HG03432 (cell line): ENCODE measurements around the gene HS6ST1.

ENCODE experiments used
- ATAC-seq: cut with Tn5 transposase; IDR thresholded peaks from one replicate; pipeline ENCODE4 v1.9.1; 2021; ENCODE audit warnings: mild to moderate bottlenecking, moderate library complexity; ENCODE audit not compliant: unreplicated experiment

The HS6ST1 gene

GRCh38 chr2:128350736-128351135 lies 32.1 kb upstream of the HS6ST1 start:
- no peak for ATAC-seq

DNA sequence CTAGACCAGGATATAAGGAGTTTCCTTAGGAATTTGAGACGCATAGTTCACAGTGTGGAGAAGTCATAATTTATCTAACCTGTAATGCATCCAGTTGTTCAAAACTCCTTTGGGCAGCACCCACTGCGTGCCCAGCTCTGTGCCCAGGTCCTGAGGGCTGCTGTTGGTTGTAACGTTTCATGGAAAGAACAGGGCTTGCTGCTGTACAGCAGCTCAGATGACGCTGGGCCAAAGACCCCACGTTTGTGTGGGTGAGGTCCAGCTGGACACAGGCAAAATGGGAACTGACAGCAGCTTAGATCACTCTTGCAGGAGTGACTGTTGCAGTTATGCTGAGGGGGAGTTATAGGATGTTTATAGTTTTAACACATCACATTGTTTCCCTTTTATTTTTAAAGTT lies 30.0 kb upstream of the HS6ST1 start:
- no peak for ATAC-seq

DNA sequence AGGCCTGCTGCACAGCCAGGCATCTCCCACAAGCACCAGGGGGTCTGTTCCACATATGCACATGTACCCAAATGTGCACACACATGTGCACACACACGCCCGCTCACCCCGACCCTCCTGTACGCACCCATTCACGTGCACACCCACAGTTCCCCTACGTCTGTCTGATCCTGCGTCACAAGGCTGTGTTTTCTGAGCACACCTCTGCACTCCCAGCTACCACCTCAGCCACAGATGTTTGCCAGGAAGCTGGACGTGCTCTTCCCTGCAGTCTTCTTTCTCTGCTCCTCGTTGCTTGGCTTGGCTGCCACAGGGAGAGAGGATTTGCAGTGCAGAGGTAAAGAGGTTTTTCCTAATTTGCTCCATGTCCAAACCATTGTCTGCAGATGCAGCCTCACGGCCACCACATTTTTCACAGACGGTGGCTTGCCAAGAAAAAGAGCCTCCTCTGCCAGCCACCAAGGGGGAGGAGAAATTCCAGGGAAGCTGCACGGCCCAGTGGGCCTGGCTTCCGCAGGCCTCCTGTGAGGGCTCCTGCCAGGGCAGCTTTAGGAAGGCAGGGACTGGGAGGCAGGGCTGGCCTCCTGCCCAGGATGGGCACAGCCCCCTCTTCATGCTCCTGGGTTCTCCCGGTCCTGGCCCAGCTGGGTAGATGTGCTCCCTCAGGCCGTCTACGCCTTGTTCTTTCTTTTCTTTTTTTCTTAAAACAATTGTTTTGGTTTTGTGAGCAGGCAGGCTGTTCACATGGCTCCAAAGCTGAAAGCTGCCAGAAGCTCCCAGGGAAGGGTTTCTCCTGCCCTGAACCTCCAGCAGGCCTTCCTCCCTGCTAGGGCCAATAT lies 29.3 kb upstream of the HS6ST1 start:
- ATAC-seq, result no peak

GRCh38 chr2:128347171-128347558 lies 28.5 kb upstream of the HS6ST1 start:
- no peak for ATAC-seq

DNA sequence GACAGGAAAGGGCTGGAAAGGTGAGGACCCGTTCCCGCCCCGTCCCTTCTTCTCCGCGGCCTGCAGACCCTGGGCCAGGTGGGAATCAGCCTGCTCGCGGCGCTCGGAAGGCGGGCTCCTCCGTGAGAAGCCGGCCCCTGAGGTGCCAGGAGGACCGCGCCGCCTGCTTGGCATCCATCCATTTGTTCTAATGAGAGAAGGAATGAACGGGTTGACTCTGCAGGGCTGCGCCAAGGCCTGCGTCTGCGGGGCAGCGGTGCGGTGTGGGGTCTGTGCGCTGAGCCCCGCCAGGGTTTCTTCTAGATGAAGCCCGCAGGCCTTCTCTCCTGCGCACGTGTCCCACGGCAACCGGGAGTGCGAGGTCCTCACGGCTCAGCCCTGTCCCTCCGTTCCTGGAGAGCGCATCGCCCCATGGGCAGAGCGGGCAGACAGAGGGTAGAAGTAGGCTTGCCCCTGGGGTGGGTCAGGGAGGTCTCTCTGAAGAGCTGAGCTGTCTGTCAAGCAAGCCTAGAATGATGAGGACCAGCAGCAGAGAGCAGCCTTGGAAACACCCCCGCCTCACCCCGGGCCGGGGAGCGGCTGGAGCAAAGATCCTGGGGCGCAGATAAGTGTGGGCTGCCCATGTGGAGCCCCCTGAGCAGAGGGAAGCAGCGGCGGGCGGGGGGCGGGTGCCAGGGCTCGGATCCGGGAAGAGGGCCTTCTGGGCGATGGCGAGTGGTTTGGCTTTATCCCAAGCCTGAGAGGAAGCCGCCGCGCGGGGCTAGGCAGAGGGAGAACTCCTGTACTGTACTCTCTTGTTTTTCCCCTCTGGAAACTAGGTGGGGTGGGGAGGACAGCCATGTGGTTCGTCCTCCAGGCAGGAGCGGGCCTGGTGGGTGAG lies 27.9 kb upstream of the HS6ST1 start:
- ATAC-seq, result no peak

DNA sequence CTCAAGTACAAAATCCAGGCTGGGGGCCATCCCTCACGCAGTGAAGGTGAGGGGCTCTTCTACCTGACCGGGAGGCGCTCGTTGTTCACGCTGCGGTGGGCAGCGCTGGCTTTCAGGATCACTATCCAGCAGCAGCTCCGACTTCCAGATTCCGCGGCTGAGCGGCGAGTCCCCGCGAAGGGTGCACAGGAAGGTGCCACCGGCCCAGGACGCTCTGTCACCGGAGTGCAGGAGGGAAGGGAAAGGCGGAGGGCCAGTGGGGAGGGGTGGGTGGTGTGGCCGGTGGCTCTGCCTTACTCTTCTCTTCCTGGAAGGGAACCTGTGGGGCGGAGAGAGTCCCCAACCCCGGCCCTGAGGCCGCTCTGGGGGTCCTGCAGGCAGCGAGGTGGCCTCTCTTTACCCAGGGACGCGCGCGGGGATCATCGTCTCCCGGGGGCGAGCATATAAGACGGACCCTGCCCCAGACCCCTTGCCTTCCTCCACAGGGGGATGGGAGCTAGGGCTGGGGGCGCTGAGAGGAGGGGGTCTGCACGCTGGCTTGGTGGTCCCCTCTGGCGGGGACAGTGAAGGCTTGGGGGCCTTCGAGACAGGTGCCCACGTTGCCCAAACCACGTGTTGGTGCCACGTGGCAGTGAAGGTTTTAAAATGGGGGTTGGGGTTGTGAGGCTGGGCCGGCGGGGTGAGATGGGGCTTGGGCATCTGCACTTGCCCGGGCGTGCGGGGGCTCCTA lies 26.9 kb upstream of the HS6ST1 start:
- ATAC-seq, result no peak

DNA sequence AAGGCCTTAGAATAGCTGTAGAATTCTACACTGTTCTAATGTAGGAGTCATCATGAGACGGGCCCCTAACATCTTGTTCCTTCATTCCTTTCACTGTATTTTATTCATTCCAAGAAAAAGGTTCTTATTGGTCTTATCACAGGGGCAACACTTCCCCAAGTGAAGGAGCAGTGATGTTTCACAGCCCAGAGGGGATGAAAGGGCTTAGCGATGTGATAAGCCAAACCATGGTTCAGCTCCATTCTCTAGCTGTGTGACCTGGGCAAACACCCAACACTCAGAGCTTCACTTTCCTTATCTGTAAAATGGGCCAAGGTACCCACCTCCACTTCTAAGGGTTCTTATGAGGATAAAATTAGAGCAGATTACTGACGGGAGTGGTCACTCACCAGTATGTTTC lies 25.4 kb upstream of the HS6ST1 start:
- ATAC-seq, result no peak

- ATAC-seq, result no peak
Measured at GRCh38 chr2:128343459-128343858, 24.8 kb upstream of the HS6ST1 start.

GRCh38 chr2:128342550-128342949 lies 23.9 kb upstream of the HS6ST1 start:
- no peak for ATAC-seq

DNA sequence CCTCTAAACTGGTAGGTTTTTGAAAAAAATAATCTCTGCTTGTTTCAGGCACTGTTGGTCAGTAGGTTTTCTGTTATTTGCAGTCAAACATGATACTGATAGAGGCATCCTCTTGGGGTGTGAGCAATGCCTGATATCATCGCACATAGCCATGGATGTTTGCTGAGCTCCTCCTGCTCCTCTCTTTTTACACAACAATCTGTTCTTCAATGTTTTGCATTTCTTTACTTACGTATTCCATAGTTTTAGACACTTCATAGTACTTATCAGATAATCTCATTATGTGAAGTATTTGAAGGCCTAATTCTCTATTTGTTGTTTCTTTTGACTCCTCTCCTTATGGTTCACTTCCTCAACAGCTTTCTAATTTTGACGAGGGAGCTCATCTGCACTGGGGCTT lies 23.0 kb upstream of the HS6ST1 start:
- no peak for ATAC-seq

- no peak for ATAC-seq
Measured at GRCh38 chr2:128332091-128332634, 13.5 kb upstream of the HS6ST1 start.

DNA sequence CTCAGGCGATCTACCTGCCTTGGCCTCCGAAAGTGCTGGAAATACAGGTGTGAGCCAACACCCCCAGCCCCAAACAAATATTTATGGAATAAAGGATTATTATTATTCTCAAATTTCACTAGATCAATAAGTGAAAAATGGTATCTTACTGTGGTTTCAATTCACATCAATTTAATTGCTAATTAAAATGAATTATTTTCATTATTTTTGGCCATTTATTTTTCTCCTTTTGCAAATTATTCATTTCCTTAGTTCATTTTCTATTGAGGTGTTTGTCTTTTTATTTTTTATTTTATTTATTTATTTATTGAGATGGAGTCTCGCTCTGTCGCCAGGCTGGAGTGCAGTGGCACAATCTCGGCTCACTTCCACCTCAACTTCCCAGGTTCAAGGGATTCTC lies 11.9 kb upstream of the HS6ST1 start:
- no peak for ATAC-seq

GRCh38 chr2:128329607-128330006 lies 10.9 kb upstream of the HS6ST1 start:
- ATAC-seq, result no peak

DNA sequence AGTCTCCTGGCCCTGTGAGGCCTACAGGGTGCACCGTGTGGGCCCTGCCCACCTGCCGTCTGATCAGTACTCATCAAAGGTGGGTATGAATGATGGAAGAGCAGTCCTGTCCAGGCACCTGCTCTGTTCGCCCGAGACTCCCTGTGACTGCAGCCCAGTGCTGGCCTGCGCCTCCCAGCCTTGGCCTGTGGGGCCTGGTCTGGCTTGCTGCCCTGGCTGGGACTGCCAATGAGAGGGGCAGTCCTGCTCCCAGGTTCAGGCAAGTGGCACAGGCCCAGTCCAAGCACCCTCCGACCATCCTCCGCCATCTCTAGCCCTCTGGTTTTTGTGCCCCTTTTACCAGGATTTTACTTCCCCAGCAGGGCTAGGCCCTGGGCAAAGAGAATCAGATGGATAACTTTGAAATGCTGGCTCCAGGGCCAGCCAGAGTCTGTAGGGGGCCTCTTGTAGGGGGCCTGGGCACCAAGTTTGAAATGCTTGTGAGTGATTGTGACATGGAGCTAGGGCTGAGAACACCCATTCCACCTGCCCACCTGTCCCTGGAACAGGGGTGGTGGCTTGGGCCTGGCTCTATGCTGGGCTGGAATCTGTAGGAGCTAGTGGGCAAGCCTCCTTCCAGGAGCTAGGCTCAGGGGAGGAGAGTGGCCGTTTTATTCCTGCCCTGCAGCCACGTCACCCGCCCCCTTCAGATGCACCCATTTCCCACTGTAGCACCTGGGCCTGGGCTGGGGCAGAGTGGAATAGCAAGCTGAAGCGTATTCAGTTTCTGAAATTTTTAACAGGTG lies 8.7 kb upstream of the HS6ST1 start:
- no peak for ATAC-seq

GRCh38 chr2:128326346-128326745 lies 7.7 kb upstream of the HS6ST1 start:
- no peak for ATAC-seq

DNA sequence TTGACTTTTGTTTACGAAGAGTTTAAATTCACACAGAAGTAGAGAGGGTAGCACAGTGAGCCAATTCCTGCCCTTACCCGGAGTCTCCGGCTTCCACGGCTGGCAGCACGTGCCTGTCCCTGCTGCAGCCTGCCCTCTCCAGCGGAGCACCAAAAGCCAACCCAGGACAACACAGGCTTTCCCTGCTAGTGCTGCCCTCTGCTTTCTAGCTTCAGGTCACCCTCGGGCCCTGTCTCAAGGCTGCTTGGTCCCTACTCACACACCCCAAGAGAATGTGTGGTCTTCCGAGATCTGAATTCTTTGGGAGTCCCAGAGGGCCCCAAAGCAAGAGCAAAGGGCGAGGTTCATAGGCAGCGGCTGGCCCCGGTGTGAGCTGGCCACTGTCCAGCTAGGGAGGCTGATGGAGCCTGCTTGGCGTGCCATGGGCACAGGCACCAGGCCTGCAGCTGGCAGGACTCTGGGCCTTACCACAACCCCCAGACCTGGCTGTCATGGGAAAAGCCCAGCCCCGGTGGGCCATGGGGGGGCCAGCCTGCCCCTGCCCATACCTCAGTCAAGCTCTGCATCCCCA lies 7.0 kb upstream of the HS6ST1 start:
- ATAC-seq, result no peak

DNA sequence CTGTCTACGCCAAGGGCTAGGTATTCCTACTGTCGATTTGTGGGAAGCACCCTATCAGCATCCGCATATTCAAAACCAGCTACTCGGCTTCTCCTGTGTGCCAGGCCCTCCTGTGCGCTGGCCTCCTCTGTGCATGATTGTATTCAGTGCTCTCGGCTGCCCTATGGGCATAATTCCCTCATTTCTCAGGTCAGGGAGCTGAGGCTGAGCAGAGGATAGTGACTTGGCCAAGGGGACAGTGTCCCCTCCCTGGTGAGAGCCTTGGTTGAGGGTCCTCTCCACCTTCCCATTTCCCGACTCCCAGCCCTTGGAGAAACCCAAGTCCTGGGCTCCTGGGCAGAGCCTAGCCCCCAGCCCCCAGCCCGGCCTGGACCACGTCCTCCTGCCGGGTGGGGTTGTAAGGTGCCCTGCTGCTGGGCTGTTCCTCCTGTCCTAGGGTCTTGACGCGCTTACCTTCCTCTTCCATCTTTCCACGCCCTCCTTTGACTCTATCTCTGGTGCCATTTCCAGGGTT lies 6.3 kb upstream of the HS6ST1 start:
- ATAC-seq, result no peak

- ATAC-seq, result no peak
Measured at GRCh38 chr2:128324008-128324896, 5.6 kb upstream of the HS6ST1 start.

DNA sequence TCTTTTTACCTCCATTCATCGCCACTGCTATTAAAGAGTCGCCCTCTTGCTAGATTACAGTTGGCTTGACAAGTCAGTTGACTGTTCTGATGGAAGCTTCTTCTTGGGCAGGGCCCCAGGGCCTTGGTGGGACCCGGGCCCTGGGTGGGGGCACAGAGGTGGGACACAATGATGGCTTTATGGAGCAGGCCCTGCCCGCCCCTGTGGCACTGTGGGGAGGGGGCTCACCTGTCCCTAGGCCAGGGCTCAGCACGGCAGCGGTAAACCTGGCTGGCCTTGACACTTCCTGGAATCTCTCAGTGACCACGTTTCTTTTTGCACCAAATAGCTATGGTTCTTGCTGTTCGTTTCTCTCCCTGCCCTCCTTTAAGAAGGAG lies 4.9 kb upstream of the HS6ST1 start:
- ATAC-seq, result no peak
